SK-N-SH treated with all-trans-retinoic acid at 6 μM for 48 hours (cell line): Measurements from ENCODE around the gene SLC25A34.

ENCODE experiments used
- ATAC-seq: fragments of 200-7000 bp; cut with Tn5 transposase; 3 replicates; pipeline ENCODE4 v1.9.1; 2020; ENCODE audit warnings: mild to moderate bottlenecking, moderate library complexity
- CSDC2 ChIP-seq: fragments of 250-450 bp; sonication (Bioruptor Pico); IDR thresholded peaks from 2 replicates; pipeline ENCODE4 v1.5.0; 2020; ENCODE audit warnings: mild to moderate bottlenecking, moderate library complexity
- CSRNP3 ChIP-seq: fragments of 250-450 bp; sonication (Bioruptor Pico); IDR thresholded peaks from 2 replicates; pipeline ENCODE4 v1.5.1; 2021; ENCODE audit warnings: mild to moderate bottlenecking, moderate library complexity
- ESRRG ChIP-seq: fragments of 250-450 bp; sonication (Bioruptor Pico); IDR thresholded peaks from 2 replicates; pipeline ENCODE4 v1.6.1; 2021; ENCODE audit warnings: mild to moderate bottlenecking
- GLIS3 ChIP-seq: fragments of 250-450 bp; sonication (Bioruptor Pico); IDR thresholded peaks from 2 replicates; pipeline ENCODE4 v1.5.0; 2020; ENCODE audit warnings: mild to moderate bottlenecking, moderate library complexity
- ISL1 ChIP-seq: fragments of 250-450 bp; sonication (Bioruptor Pico); IDR thresholded peaks from 2 replicates; pipeline ENCODE4 v2.1.2; 2022; ENCODE audit warnings: mild to moderate bottlenecking, moderate library complexity
- OSR1 ChIP-seq: fragments of 250-450 bp; sonication (Bioruptor Pico); IDR thresholded peaks from 2 replicates; pipeline ENCODE4 v1.8.0; 2022; ENCODE audit warnings: moderate library complexity, mild to moderate bottlenecking, inconsistent platforms
- PATZ1 ChIP-seq: fragments of 250-450 bp; sonication (Bioruptor Pico); IDR thresholded peaks from 2 replicates; pipeline ENCODE4 v1.8.0; 2020; ENCODE audit warnings: mild to moderate bottlenecking, moderate library complexity, borderline replicate concordance
- POU6F1 ChIP-seq: fragments of 250-450 bp; sonication (Bioruptor Pico); IDR thresholded peaks from 2 replicates; pipeline ENCODE4 v1.8.0; 2021; ENCODE audit warnings: low read depth, mild to moderate bottlenecking, moderate library complexity, borderline replicate concordance
- PPARA ChIP-seq: fragments of 250-450 bp; sonication (Bioruptor Pico); IDR thresholded peaks from 2 replicates; pipeline ENCODE4 v1.5.0; 2020; ENCODE audit warnings: mild to moderate bottlenecking, borderline replicate concordance
- RARB ChIP-seq: fragments of 250-450 bp; sonication (Bioruptor Pico); IDR thresholded peaks from 2 replicates; pipeline ENCODE4 v1.8.0; 2021; ENCODE audit warnings: mild to moderate bottlenecking, moderate library complexity
- SNAI2 ChIP-seq: fragments of 250-450 bp; sonication (Bioruptor Pico); IDR thresholded peaks from 2 replicates; pipeline ENCODE4 v1.5.0; 2020; ENCODE audit warnings: mild to moderate bottlenecking, moderate library complexity
- TCF4 ChIP-seq: fragments of 250-450 bp; sonication (Bioruptor Pico); IDR thresholded peaks from 2 replicates; pipeline ENCODE4 v1.8.0; 2021; ENCODE audit warnings: mild to moderate bottlenecking, moderate library complexity, borderline replicate concordance
- ZC3H10 ChIP-seq: fragments of 250-450 bp; sonication (Bioruptor Pico); IDR thresholded peaks from 2 replicates; pipeline ENCODE4 v1.5.1; 2021; ENCODE audit warnings: mild to moderate bottlenecking, moderate library complexity
- ZFP3 ChIP-seq: fragments of 250-450 bp; sonication (Bioruptor Pico); IDR thresholded peaks from 2 replicates; pipeline ENCODE4 v1.5.0; 2020; ENCODE audit warnings: mild to moderate bottlenecking, moderate library complexity
- ZFP30 ChIP-seq: fragments of 450-650 bp; formaldehyde crosslinking; IDR thresholded peaks from 2 replicates; pipeline ENCODE4 v1.5.0; 2022; ENCODE audit warnings: mild to moderate bottlenecking, moderate library complexity
- ZNF8 ChIP-seq: fragments of 450-650 bp; formaldehyde crosslinking; IDR thresholded peaks from 2 replicates; pipeline ENCODE4 v1.5.0; 2020; ENCODE audit warnings: mild to moderate bottlenecking, moderate library complexity

The SLC25A34 gene

GRCh38 chr1:15771836-15772515 lies 35.9 kb downstream of the SLC25A34 start:
- TF ChIP-seq OSR1 (CRISPR knock-in tag) (no peak), SNAI2 (CRISPR knock-in tag) (no peak)
- ATAC-seq, result no peak

GRCh38 chr1:15775706-15776105 lies 39.6 kb downstream of the SLC25A34 start:
- TF ChIP-seq ZFP30, result no peak
- no peak for TF ChIP-seq CSDC2 (CRISPR knock-in tag)
- TF ChIP-seq ZC3H10 (CRISPR knock-in tag), result no peak
- TF ChIP-seq PPARA (CRISPR knock-in tag), result no peak
- no peak for TF ChIP-seq CSRNP3 (CRISPR knock-in tag)
- TF ChIP-seq, all 23 proteins: peak for 0
- no peak for ATAC-seq

GRCh38 chr1:15777909-15778707 lies 42.0 kb downstream of the SLC25A34 start:
- peak; percentile 93 for TF ChIP-seq ZFP3 (CRISPR knock-in tag)
- TF ChIP-seq PATZ1 (CRISPR knock-in tag), result no peak
- ATAC-seq, result no peak

GRCh38 chr1:15785683-15786082 lies 49.6 kb downstream of the SLC25A34 start:
- no peak for TF ChIP-seq POU6F1
- TF ChIP-seq ESRRG (CRISPR knock-in tag), result no peak
- TF ChIP-seq ISL1 (CRISPR knock-in tag), result no peak
- no peak for TF ChIP-seq TCF4 (CRISPR knock-in tag)
- TF ChIP-seq OSR1 (CRISPR knock-in tag), result no peak
- no peak for TF ChIP-seq CSRNP3 (CRISPR knock-in tag)
- TF ChIP-seq ZC3H10 (CRISPR knock-in tag), result no peak
- no peak for TF ChIP-seq GLIS3 (CRISPR knock-in tag)
- ATAC-seq, result no peak

GRCh38 chr1:15786581-15786980 lies 50.5 kb downstream of the SLC25A34 start:
- TF ChIP-seq RARB (CRISPR knock-in tag) (no peak), CSDC2 (CRISPR knock-in tag) (no peak), POU6F1 (no peak), ZNF8 (CRISPR knock-in tag) (no peak)
- ATAC-seq, result peak; percentile 17
